HUES6 (cell line): Measurements from ENCODE around the gene RAP2B.

ENCODE experiments used
- H3K27ac ChIP-seq: 2 replicates; pipeline ENCODE4 v1.7.0; 2013; ENCODE audit warnings: low read depth, mild to moderate bottlenecking, low read length, inconsistent platforms
- H3K27me3 ChIP-seq: 2 replicates; pipeline ENCODE4 v1.6.1; 2013; ENCODE audit warnings: low read length; ENCODE audit not compliant: control insufficient read depth, insufficient read depth
- H3K36me3 ChIP-seq: 2 replicates; pipeline ENCODE4 v1.6.1; 2013; ENCODE audit warnings: low read length; ENCODE audit not compliant: control insufficient read depth, insufficient read depth
- H3K4me1 ChIP-seq: 2 replicates; pipeline ENCODE4 v1.6.1; 2013; ENCODE audit warnings: low read length; ENCODE audit not compliant: control insufficient read depth, insufficient read depth
- H3K4me3 ChIP-seq: 2 replicates; pipeline ENCODE4 v1.5.1; 2013; ENCODE audit warnings: low read depth, low read length
- H3K9ac ChIP-seq: one replicate; pipeline ENCODE4 v1.6.1; 2013; ENCODE audit warnings: mild to moderate bottlenecking, low read length
- H3K9me3 ChIP-seq: 2 replicates; pipeline ENCODE4 v1.6.1; 2013; ENCODE audit warnings: low read depth, low read length; ENCODE audit not compliant: control insufficient read depth, insufficient read depth

RAP2B gene

DNA sequence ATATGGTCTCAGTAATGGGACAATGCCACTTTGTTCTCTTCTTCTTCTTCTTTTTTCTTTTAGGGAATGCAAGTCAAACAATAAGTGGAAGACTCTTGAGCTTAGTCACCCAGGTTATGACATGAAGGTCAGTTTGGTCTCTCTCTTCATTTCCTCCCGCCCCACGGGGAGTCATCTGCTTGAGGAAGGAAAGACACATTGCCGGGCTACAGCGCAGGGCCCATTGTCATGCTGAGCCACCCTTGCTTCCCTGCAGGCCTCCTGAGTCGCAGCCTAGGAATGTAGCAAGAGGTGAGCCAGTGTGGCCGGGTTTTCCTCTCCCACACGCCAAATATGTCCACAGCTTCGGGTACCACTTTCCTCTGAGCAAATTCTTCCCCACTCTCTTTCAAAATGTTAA lies 47.6 kb downstream of the RAP2B start:
- Histone ChIP-seq H3K27ac (peak overlapping the region; percentile 52; the same call in 1 of the 2 replicates), H3K4me1 (peaks cover 33% of the 10 kb centered on the region), H3K9me3 (no peaks in the 10 kb centered on the region), H3K9ac (peak overlapping the region; percentile 29), H3K4me3 (peak overlapping the region; percentile 44), H3K36me3 (no peaks in the 10 kb centered on the region), H3K27me3 (no peaks in the 10 kb centered on the region)

DNA sequence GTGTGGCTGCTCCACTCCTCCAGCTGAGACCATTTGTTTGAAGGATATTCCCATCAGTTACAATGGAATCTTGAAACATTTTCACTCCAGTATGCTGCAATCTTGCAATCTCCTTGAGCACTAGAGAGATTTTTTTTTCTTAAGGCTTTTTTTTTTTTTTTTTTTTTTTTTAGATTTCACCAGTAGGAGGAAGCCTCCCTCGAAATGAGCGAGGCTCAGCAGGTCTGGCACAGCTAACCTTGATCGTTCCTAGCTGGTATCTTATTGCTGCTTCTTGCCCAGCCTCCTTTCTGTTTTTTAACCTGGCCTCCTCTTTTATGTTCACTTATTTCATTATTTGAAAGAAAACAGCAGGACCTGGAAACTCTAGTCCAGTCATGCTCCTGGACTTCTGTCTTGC lies 48.1 kb downstream of the RAP2B start:
- Histone ChIP-seq H3K4me1 (peaks cover 33% of the 10 kb centered on the region), H3K9me3 (no peaks in the 10 kb centered on the region), H3K27ac (peak overlapping the region; percentile 52; the same call in 1 of the 2 replicates), H3K27me3 (no peaks in the 10 kb centered on the region), H3K36me3 (no peaks in the 10 kb centered on the region), H3K4me3 (peak overlapping the region; percentile 44), H3K9ac (peak overlapping the region; percentile 29)

DNA sequence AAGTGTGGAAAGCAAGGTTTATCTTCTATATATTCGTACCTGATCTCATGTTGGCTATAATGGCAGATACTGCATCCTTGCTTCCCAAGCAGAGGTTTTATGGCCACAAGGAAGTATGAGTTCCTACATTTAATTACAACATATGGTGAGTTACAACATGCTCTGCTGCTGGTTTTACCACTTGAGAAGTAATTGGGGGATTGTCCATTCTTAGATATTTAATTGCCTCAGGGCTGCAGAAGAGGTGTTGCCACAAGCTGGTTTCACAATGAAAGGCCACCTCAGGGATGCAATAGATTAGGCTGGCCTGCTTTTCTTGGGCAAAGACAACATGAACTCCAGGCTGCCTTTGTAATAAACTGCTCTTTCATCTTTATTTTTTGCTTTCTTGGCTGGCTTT lies 48.6 kb downstream of the RAP2B start:
- H3K9me3 ChIP-seq = no peaks in the 10 kb centered on the region

DNA sequence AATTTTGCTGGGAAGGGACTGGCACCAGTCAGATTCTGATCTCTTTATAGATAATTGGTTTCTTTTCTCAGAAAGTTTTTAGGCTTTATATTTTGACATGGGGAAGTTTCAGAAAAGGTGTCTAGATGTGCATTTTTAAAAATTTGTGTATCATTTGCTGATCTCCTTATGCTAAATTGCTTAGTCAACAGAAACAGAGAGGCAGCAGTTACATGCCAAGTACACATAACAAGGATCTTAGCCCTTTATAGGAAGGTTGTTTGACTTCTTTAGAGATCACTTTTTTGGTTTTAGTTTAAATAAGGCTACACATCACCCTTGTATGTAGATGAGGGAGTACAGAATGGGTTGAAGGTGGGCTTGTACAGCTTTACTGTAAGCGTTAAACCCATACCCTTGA lies 53.5 kb downstream of the RAP2B start:
- H3K27ac ChIP-seq = no peak overlapping the region
- no peak overlapping the region for H3K4me3 ChIP-seq
- no peaks in the 10 kb centered on the region for H3K27me3 ChIP-seq
- no peaks in the 10 kb centered on the region for H3K9me3 ChIP-seq
- no peak overlapping the region for H3K9ac ChIP-seq
- H3K36me3 ChIP-seq = no peaks in the 10 kb centered on the region
- peaks cover 5% of the 10 kb centered on the region for H3K4me1 ChIP-seq

More for the DNA sequence above, 48.6 kb downstream of the RAP2B start:
- Histone ChIP-seq H3K4me1 (peaks cover 33% of the 10 kb centered on the region), H3K36me3 (no peaks in the 10 kb centered on the region), H3K27ac (no peak overlapping the region), H3K9ac (no peak overlapping the region), H3K4me3 (no peak overlapping the region), H3K27me3 (no peaks in the 10 kb centered on the region)

DNA sequence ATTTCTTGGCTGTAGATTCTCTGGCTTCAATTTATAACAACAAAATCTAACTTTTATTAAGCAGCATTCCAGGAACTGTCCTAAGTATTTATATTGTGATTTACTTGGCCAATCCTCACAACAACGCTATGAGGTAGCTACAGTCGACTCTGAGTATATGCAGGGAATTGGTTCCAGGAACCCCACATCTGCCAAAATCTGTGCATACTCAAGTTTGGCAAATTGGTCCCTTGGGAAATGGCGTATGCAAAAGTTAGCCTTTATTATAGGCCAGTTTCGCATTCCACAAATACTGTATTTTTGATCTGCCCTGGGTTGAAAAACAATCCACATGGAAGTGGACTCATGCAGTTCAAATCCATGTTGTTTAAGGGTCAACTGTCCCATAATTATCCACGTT lies 53.9 kb downstream of the RAP2B start:
- no peak overlapping the region for H3K27ac ChIP-seq
- no peak overlapping the region for H3K9ac ChIP-seq
- H3K27me3 ChIP-seq = no peaks in the 10 kb centered on the region
- H3K4me3 ChIP-seq = no peak overlapping the region
- peaks cover under 1% of the 10 kb centered on the region; the same call in 1 of the 2 replicates for H3K4me1 ChIP-seq
- no peaks in the 10 kb centered on the region for H3K9me3 ChIP-seq
- H3K36me3 ChIP-seq = no peaks in the 10 kb centered on the region

DNA sequence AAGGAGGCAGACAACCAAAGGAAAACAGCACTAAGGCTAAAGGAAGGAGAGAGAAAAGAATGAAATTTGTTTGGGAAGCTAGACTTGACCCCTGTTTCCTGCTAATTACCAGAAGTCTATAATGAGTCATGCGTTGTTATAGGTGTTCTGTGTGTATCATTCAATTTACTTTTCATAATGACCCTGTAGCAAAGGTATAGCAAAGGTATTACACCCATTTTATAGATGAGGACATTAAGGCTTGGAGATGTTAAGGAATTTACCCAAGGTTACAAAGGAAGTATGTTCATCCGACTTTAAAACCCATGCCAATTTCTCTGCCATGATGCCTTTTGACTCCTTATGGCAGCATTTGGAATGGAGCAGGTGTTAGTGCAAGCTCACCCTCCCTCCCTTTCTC lies 54.9 kb downstream of the RAP2B start:
- Histone ChIP-seq H3K27me3 (no peaks in the 10 kb centered on the region), H3K27ac (no peak overlapping the region), H3K36me3 (no peaks in the 10 kb centered on the region), H3K4me3 (no peak overlapping the region), H3K4me1 (peaks cover 9% of the 10 kb centered on the region; the same call in 1 of the 2 replicates), H3K9me3 (no peaks in the 10 kb centered on the region), H3K9ac (no peak overlapping the region)

DNA sequence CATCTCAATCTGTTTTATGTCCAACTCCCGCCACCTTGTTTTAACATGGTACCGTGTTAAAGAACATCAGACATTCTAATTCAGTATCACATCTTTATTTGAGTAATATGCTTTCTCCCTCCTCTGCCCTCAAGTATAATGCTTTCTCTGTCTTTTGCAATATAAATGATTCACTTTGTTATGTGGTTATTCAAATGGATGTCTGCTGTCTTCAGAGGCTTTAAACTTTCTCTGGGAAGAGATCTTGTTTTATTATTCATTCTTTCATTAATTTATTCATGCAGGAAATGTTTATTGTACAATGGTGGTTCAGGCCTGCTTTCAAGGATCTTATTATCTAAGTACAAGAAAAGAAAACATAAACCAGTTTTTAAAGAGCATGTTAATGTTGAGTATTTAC lies 57.1 kb downstream of the RAP2B start:
- no peak overlapping the region for H3K9ac ChIP-seq
- no peak overlapping the region for H3K27ac ChIP-seq
- H3K36me3 ChIP-seq = no peaks in the 10 kb centered on the region
- no peaks in the 10 kb centered on the region for H3K27me3 ChIP-seq
- H3K4me1 ChIP-seq = peaks cover 11% of the 10 kb centered on the region; the same call in 1 of the 2 replicates
- H3K9me3 ChIP-seq = no peaks in the 10 kb centered on the region
- no peak overlapping the region for H3K4me3 ChIP-seq
